ENCODE results near the gene SYK.
A peak's percentile ranks its signal among the peaks of the same experiment; 100 is the strongest.
"Not testable (repeated sequence)": the region's sequence is repeated elsewhere in the genome, so short reads cannot be mapped to it uniquely, and the experiment has no call there.

Gene SYK

GRCh38 chr9:90801241-90801972 is at the start of gene SYK:
SYK (plus strand) TSS chr9:90801819; CDS start chr9:90843899, 42,080 bp downstream.
- no peak for DNase-seq

DNA sequence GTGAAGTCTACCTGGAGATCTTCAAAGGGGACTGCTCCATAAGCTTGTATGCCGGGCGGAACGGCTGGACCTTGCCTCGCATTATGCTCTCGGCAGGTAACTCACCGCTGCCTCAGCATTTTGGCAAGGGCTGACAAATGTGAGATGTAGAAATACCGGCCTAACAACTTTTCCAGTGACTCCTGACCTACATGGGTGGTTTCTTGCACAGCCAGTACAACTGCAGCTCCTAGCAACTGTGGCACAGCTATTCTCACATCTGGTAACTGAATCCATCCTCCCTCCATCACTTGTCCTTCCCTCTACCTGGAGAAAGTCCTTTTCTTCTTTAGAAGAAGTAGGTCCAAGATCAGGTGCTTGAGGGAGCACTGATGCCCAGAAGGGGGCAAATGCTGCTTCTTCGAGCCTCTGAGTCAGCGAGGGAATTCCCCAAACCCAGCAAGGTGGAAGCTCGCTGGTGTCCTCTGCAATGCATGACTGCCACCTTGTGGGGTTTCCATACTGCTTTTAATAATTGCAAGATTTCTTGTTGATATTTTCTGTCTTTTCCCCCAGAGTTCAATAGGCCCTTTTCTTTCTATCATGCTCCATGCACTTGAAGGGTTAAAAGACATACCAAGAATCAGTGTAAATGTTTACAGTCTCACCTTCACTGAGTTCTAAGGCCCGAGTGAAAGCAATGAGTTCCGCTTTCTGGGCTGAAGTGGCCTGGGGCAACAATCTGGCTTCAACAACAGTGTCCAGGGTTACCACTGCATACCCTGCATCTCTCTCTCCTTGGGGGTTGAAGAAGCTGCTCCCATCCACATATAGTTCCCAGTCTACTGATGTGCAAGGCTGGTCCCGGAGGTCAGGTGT is 45.9 kb upstream of the SYK start:
- peak in 1 of 2 experiments; percentile 53 for DNase-seq

- DNase-seq = not testable (repeated sequence)
These were observed 41.0 kb upstream of the SYK start for GRCh38 chr9:90760577-90760976.

GRCh38 chr9:90766731-90767130 is 34.9 kb upstream of the SYK start:
- DNase-seq = no peak

DNA sequence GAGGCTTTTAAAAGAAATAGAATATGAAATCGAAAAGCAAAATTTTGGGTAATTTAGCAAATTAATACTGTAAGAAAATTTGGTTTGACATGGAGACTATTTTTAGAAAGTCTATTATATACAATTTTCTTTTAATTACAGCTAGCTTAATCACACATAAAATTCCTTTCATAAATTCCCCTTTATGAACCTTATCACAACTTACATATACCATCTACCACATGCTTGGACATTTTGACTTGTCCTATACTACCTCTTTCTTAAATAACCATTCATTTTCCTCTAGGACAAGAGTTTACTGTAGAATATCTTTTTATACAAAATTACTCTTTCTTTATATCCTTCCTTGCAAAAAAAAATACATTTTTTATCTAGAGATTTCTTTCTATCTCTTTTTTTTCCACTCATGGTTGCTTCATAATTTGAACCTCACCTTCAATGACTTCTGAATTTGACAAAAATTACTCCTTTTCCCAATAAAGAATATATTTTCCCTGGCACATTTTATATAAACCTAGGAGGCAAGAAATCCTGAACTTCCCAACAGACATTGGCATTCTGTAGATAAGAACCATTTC is 34.0 kb upstream of the SYK start:
- DNase-seq = no peak

- no peak for DNase-seq
These were observed 31.4 kb upstream of the SYK start for GRCh38 chr9:90770182-90770738.

DNA sequence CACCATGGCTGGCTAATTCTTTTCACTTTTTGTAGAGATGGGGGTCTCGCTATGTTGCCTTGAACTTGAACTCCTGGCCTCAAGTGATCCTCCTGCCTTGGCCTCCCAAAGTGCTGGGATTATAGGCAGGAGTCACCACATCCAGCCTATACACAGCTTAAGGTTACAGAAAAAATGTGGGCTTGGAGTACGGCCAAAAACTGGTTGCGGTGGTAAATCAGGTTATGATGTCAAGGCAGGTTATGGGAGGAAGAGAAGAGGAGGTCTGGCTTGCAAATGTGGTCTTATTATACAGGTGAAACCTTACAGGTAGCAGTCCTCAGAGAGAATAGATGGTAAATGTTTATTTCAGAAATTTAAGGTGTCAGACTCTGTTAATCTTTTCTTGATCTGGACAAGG is 30.7 kb upstream of the SYK start:
- no peak for DNase-seq

GRCh38 chr9:90772386-90772785 is 29.2 kb upstream of the SYK start:
- DNase-seq = no peak

DNA sequence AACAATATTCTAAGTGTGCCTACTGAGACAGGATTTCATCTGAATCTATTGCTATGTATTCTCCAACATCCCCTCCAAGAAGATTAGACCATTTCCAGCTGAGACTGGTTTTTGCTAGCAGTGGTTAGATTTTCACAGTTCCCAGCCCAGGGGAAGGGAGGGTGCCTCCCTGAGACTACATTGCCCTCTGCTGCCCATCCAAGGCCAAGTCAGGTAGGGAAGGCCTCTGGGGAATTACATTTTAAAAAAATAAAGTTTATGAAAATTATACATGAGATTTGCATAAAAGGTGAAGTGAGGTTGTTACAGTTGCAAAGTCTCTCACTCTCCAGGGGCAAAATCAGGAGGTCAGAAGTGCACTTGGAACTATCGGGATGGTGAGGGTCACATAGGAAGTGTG is 28.0 kb upstream of the SYK start:
- DNase-seq = peak in 1 of 2 experiments; percentile 18

- DNase-seq = no peak
These were observed 27.5 kb upstream of the SYK start for GRCh38 chr9:90774071-90774470.

GRCh38 chr9:90774682-90775081 is 26.9 kb upstream of the SYK start:
- no peak for DNase-seq

GRCh38 chr9:90775657-90776056 is 26.0 kb upstream of the SYK start:
- no peak for DNase-seq

- DNase-seq = no peak
These were observed 22.9 kb upstream of the SYK start for GRCh38 chr9:90778746-90779145.

- DNase-seq = no peak
These were observed 18.1 kb upstream of the SYK start for GRCh38 chr9:90783552-90783951.

- DNase-seq = no peak
These were observed 17.7 kb upstream of the SYK start for GRCh38 chr9:90783964-90784363.

DNA sequence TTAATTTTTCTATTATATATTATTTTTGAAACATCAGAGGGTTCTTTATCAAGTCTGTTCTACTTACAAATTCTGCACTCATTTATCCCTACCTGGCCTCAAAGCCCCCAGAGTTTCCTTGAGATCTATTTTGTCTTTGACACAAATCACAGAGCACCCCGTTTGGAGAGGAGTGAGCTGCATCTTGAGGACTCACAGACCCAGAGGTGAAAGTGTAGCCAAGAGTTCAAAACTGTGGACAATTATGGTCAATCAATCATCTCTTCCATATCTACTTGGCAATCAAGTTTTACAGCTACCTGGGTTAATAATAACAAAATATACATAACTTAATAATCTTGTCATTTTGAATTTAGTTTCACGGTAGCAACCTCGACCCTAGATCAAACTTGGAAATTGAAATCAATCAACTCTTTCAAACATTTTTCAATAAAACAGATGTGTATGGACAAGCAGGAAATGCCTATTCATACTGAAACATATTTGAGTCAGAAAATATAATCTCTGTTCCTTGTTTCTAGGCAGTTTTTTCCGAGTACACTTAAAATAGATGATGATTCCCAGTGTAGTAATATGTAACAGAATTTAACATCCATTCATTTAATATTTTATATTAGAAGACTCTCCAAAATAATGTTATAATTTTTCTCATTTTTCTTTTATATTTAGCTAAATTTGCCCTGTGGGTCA is 13.7 kb upstream of the SYK start:
- no peak for DNase-seq

DNA sequence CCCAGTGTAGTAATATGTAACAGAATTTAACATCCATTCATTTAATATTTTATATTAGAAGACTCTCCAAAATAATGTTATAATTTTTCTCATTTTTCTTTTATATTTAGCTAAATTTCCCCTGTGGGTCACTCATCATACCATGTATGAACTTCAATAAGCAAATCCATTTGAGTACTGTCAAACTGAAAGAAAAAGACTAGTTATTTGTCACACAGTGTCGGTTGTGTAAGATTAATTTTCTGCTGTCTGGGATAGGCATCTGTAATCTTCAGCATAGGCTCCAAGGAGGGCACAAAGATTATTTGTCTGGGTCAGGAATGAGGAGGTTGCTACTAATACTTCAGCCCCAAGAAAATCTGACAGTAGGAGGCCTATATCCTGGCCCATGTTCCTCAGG is 13.1 kb upstream of the SYK start:
- DNase-seq = not testable (repeated sequence)

DNA sequence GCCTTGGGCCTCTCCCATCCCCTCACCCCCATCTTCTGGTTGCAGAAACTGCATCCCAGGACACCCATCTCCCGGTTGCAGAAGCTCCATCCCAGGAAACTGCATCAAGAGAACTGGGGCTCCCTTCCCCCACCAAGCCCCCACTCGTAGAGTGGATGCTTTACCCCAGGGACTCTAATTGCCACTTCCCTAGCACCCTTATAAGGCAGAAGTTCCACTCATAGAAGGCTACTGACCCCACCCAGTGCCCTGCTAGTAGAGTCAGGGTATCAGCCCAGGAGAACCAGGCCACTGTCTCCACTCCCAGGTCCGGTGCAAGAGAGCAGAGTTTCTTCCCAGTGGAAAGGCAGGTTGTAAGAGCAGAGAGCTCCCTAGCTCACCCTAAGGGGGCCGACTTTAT is 12.2 kb upstream of the SYK start:
- DNase-seq = no peak

- DNase-seq = no peak
These were observed 11.8 kb upstream of the SYK start for GRCh38 chr9:90789862-90790261.

GRCh38 chr9:90793024-90793423 is 8.6 kb upstream of the SYK start:
- not testable (repeated sequence) for DNase-seq

DNA sequence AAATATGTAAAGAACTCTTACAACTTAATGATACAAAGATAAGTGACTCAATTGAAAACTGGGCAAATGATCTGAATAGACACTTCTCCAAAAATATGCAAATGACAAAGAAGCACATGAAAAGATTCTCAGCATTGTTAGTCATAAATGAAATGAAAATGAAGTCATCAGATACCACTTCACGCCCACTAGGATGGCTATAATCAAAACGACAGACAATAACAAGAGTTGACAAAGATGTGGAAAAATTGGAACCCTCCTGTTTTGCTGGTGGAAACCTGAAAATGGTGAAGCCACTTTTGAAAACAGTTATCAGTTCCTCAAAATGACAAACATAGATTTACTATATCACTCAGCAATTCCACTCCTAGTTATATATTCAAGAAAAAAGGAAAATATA is 7.9 kb upstream of the SYK start:
- no peak for DNase-seq

GRCh38 chr9:90795084-90795483 is 6.5 kb upstream of the SYK start:
- DNase-seq = no peak

DNA sequence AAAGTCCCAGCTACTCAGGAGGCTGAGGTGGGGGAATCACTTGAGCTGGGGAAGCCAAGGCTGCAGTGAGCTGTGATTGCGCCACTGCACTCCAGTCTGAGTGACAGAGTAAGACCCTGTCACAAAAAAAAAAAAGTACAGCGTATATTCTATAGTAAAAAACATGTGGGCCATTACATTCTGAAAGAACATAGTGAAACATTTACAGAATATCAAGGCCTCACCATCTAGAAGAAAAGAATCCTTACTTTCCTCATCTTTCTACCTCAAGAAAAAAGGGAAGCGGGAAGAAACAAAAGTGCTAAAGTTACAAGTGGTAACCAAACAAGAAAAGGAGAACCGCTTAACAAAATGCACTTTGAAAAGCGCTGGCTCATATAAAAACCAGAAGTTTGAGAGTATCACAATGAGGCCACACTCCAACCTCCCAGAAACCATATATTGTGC is 5.7 kb upstream of the SYK start:
- no peak for DNase-seq
